Keratinocyte (primary cell): ENCODE measurements around the gene S100G. TPM values are rescaled to one million over a fixed set of nuclear protein-coding genes. Genes with fewer than 3 reads are reported as not detected.

Source experiments
- DNase-seq: peaks from one replicate; pipeline ENCODE4 v3.0.0-alpha.2; 2011; ENCODE audit warnings: low read depth, missing footprints, low spot score
- FAIRE-seq: peaks from 2 replicates; lab custom pipeline; 2011; peaks lifted over from hg19 to GRCh38; lab: Jason Lieb, UNC
- H2AFZ ChIP-seq: 2 replicates; pipeline ENCODE4 v1.6.0; 2012; ENCODE audit warnings: low read length, control low read depth, inconsistent platforms; ENCODE audit not compliant: control insufficient read depth
- H3K27ac ChIP-seq: 2 replicates; pipeline ENCODE4 v1.5.1; 2011; ENCODE audit warnings: low read length; ENCODE audit not compliant: control insufficient read depth, insufficient read depth
- H3K27me3 ChIP-seq: 3 replicates; pipeline ENCODE4 v1.6.0; 2011; ENCODE audit warnings: low read length; ENCODE audit not compliant: control insufficient read depth, insufficient read depth; ENCODE audit errors: extremely low read depth
- H3K36me3 ChIP-seq, 2 experiments: 2 replicates in 1 of 2; 3 replicates in 1 of 2; pipeline ENCODE4 v1.5.1; 2011; ENCODE audit warnings: low read length in 2 of 2, mild to moderate bottlenecking in 1 of 2; ENCODE audit not compliant: control insufficient read depth in 2 of 2, insufficient read depth in 2 of 2; ENCODE audit errors: extremely low read depth in 1 of 2
- H3K4me1 ChIP-seq: 3 replicates; pipeline ENCODE4 v1.5.1; 2011; ENCODE audit warnings: low read length; ENCODE audit not compliant: control insufficient read depth, insufficient read depth; ENCODE audit errors: extremely low read depth
- H3K4me2 ChIP-seq: 3 replicates; pipeline ENCODE4 v1.6.0; 2011; ENCODE audit warnings: low read depth, low read length; ENCODE audit not compliant: control insufficient read depth, insufficient read depth; ENCODE audit errors: extremely low read depth
- H3K4me3 ChIP-seq, 3 experiments: fragments of 200-600 bp in 1 of 3; sonication (generic) in 1 of 3; 2 replicates in 2 of 3; 3 replicates in 1 of 3; pipeline ENCODE4 v1.5.1; 2011 to 2016; ENCODE audit warnings: low read length in 3 of 3, mild to moderate bottlenecking in 3 of 3, control low read depth in 2 of 3, inconsistent platforms in 1 of 3, low read depth in 1 of 3, mixed read lengths in 1 of 3, mixed run types in 1 of 3, moderate library complexity in 1 of 3; ENCODE audit not compliant: control insufficient read depth in 2 of 3, insufficient read depth in 2 of 3; ENCODE audit errors: extremely low read depth in 1 of 3
- H3K79me2 ChIP-seq: 2 replicates; pipeline ENCODE4 v1.6.0; 2012; ENCODE audit warnings: low read length; ENCODE audit not compliant: control insufficient read depth, insufficient read depth
- H3K9ac ChIP-seq: 3 replicates; pipeline ENCODE4 v1.6.0; 2011; ENCODE audit warnings: low read length; ENCODE audit not compliant: control insufficient read depth, insufficient read depth; ENCODE audit errors: extremely low read depth
- H3K9me1 ChIP-seq: 3 replicates; pipeline ENCODE4 v1.6.0; 2011; ENCODE audit warnings: low read length; ENCODE audit not compliant: control insufficient read depth, insufficient read depth; ENCODE audit errors: extremely low read depth
- H3K9me3 ChIP-seq: 2 replicates; pipeline ENCODE4 v1.5.1; 2012; ENCODE audit warnings: low read depth, low read length; ENCODE audit not compliant: control insufficient read depth
- H4K20me1 ChIP-seq: 3 replicates; pipeline ENCODE4 v1.6.0; 2011; ENCODE audit warnings: low read length; ENCODE audit not compliant: control insufficient read depth, insufficient read depth; ENCODE audit errors: extremely low read depth
- CTCF ChIP-seq, 3 experiments: IDR thresholded peaks in 1 of 3; conservative IDR thresholded peaks in 1 of 3; optimal IDR thresholded peaks in 1 of 3; 2 replicates in 2 of 3; 3 replicates in 1 of 3; pipeline versions ENCODE3 to v1.5.1; 2011; ENCODE audit warnings: low read length in 3 of 3, mild to moderate bottlenecking in 3 of 3, moderate library complexity in 2 of 3, control low read depth in 1 of 3, inconsistent platforms in 1 of 3; ENCODE audit not compliant: insufficient read depth in 2 of 3; ENCODE audit errors: extremely low read depth in 1 of 3
- EZH2 ChIP-seq: IDR thresholded peaks from one replicate; pipeline ENCODE4 v1.6.1; 2012; ENCODE audit warnings: inconsistent platforms, mild to moderate bottlenecking, low read length, moderate library complexity
- dilution Hi-C: fragments of 300-500 bp; cut with MboI; formaldehyde crosslinking; loops from one replicate; pipeline ENCODE4 v1.7.0; 2020; ENCODE audit warnings: low sequenced_read_pairs; ENCODE audit not compliant: extremely low pct_ligation_motif_present
- polyA plus RNA-seq, 5 experiments: library from polyadenylated mRNA; depleted of rRNA in 3 of 5; stranded (reverse) in 3 of 5; stranded (forward) in 1 of 5; unstranded in 1 of 5; fragments of >200 nt; gene quantifications; 1 replicate in 1 of 5; 2 replicates in 3 of 5; 3 replicates in 1 of 5; pipeline versions ENCODE4 v1.2.1 to v1.2.3, GENCODE V29; 2011 to 2012; ENCODE audit warnings: missing spikeins in 2 of 5, low read depth in 1 of 5, low replicate concordance in 1 of 5

The S100G gene
- polyA plus RNA-seq, 1 donor (not counting 4 experiments of a cell fraction or from before 2014, with no cell fraction given): not detected

GRCh38 chrX:16683007-16683664, 33.2 kb downstream of the S100G start:
- Histone ChIP-seq H2AFZ (no peak overlapping the region), H3K4me1 (no peaks in the 10 kb centered on the region), H3K27me3 (no peaks in the 10 kb centered on the region), H3K9me3 (no peaks in the 10 kb centered on the region), H3K79me2 (no peaks in the 10 kb centered on the region), H3K4me3 (no peak overlapping the region), H3K9ac (no peak overlapping the region), H3K4me2 (no peak overlapping the region), H3K27ac (no peak overlapping the region), H3K9me1 (no peaks in the 10 kb centered on the region), H3K36me3 (peaks cover 10 to 22% of the 10 kb centered on the region in 2 experiments), H4K20me1 (no peaks in the 10 kb centered on the region)
- dilution Hi-C loops: no loop called here
- no peak for TF ChIP-seq EZH2
- no peak for TF ChIP-seq CTCF (optimal IDR thresholded peaks at IDR 0.05 in 1 of 3, IDR thresholded peaks at IDR 0.05 in 1 of 3, conservative IDR thresholded peaks at IDR 0.05 in 1 of 3; ENCODE audit: extremely low read depth in 1 of 3, insufficient read depth in 2 of 3, low read length in 3 of 3)
- DNase-seq (no peak), FAIRE-seq (no peak)

GRCh38 chrX:16687514-16687913, 37.6 kb downstream of the S100G start:
- no peaks in the 10 kb centered on the region for H3K79me2 ChIP-seq
- dilution Hi-C loops: no loop called here
- FAIRE-seq (no peak), DNase-seq (no peak)
- no peaks in the 10 kb centered on the region for H3K27me3 ChIP-seq
- no peak overlapping the region for H3K4me3 ChIP-seq
- no peak for TF ChIP-seq EZH2
- no peak for TF ChIP-seq CTCF (optimal IDR thresholded peaks at IDR 0.05 in 1 of 3, IDR thresholded peaks at IDR 0.05 in 1 of 3, conservative IDR thresholded peaks at IDR 0.05 in 1 of 3; ENCODE audit: extremely low read depth in 1 of 3, insufficient read depth in 2 of 3, low read length in 3 of 3)
- no peak overlapping the region for H3K9ac ChIP-seq
- H3K27ac ChIP-seq: no peak overlapping the region
- H3K4me2 ChIP-seq: no peak overlapping the region
- H3K36me3 ChIP-seq: peaks cover 11% of the 10 kb centered on the region in 2 experiments
- no peak overlapping the region for H2AFZ ChIP-seq
- no peaks in the 10 kb centered on the region for H3K9me1 ChIP-seq
- H4K20me1 ChIP-seq: no peaks in the 10 kb centered on the region
- H3K9me3 ChIP-seq: no peaks in the 10 kb centered on the region
- H3K4me1 ChIP-seq: no peaks in the 10 kb centered on the region
